HS-27A (cell line): ENCODE results near the gene OPCML.

ENCODE experiments used
- DNase-seq: peaks from one replicate; pipeline ENCODE4 v3.0.0-alpha.2; 2012; ENCODE audit warnings: low read depth, missing footprints

Gene OPCML

DNA sequence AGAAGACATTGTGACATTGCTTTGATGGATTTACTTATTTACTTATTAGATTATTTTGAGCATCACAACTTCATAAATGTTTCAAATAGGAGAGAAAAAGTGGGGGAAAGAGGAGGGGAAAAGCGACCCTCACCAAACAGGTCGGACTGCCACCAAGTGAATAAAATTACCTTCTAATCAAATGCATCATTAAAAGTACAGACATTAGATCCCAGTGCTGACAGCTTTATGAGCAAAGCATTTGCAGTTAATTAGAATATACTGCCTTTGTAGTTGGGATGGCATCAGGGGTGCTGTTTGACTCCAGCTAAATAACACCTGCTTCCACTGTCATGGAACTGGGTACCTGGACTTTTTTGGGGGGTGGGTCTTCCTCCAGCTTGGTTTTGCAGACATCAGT is 299.6 kb downstream of the OPCML start:
- DNase-seq: no peak

DNA sequence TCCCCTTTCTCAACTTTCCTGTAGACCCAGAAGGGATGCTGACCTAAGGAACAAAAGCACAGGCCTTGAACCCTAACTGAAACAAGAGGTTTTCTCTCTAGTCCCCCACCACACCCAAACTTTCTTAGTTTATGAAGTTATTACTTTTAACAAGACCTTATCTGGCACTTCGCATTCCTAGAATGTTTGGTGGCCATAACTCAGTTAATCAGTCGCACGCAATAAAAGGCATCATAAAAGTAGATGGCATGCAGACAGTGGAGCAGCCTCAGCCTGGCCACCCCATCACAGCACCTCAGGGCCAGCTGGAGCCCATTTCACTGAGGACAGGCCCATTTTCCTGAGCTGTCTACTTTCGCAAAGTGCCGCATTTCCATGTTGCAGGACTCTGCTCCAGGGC is 301.9 kb downstream of the OPCML start:
- no peak for DNase-seq

DNA sequence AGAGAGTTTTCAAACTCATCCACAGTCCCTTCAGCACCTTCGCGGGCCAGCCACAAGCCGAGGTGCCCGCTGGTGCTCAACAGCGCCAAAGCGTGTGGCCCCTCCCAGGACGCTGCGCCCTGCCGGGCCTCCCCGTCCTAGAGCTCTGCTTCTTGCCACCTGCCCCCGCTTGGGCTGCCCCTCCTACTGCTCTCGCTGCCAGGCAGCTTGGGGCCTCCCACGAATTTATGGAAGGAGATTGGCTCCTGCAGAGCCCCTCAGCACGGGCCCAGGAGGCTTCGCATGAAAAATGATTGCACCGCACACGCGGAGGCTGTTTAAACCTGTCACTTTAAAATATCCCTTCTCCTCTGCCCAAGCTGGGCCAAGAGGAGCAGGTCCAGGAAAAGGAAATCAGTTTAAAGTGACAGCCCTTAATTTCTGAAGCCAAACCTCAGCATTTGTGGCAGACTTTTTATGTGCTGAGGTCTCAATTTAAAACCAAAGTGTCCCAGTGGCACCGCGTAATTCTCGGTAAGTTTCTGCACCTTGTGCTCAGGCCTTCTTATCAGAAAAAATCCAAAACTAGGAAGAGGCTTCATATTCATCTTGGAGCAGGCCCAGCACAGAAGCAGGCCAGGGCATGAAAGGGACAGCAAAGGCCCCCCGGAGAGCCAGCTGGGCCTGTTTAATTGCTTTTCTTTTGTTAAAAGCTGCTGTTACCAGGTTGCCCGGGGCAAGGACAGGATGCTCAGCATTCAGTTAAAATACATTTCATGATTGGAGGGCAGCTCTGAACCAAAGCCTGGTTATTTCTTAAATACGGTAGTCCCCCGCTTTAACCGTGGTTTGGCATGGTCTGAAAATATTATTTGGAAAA is 303.6 kb downstream of the OPCML start:
- no peak for DNase-seq

DNA sequence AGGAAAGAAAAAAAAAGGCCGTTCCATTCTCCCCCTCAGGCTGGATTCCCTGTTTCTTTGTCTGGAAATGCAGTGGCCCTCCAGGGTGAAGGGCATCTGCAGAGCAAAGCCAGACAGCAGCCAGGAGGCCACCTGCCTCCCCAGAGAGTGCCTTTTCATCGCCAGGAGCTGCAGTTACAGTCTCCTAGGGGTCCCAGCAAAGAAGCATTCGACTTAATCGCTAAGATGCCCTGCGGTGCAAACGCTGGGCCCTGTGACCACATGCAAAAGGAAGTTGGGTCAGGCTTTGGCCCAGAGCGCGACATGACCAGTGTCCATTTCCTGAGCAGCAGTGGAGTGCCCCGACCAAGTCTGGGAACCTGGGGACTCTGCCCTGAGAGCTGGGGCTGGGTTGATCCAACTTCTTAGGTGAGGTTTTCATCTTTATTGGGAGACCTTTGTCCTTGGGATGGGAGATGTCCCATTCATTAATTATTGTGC is 304.6 kb downstream of the OPCML start:
- no peak for DNase-seq

DNA sequence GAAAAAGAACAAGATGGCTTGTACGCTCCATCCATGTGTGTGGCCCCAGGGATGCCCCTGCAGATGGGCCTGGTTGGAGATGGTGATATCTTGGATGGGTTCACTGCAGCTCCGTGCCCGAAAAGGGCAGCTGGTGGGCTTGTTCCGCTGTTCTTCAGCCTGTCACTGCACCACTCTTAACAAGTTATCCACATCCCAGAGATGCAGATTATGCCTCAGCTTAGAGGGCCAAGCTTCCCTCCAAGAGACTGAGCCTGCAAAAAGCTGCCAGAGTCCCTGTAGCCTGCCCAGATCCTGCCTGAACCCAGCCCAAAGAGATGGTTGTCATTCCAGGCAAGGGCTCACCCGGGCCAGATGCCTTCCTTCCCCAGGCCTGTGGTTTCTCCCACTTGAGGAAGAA is 308.0 kb downstream of the OPCML start:
- DNase-seq: no peak

DNA sequence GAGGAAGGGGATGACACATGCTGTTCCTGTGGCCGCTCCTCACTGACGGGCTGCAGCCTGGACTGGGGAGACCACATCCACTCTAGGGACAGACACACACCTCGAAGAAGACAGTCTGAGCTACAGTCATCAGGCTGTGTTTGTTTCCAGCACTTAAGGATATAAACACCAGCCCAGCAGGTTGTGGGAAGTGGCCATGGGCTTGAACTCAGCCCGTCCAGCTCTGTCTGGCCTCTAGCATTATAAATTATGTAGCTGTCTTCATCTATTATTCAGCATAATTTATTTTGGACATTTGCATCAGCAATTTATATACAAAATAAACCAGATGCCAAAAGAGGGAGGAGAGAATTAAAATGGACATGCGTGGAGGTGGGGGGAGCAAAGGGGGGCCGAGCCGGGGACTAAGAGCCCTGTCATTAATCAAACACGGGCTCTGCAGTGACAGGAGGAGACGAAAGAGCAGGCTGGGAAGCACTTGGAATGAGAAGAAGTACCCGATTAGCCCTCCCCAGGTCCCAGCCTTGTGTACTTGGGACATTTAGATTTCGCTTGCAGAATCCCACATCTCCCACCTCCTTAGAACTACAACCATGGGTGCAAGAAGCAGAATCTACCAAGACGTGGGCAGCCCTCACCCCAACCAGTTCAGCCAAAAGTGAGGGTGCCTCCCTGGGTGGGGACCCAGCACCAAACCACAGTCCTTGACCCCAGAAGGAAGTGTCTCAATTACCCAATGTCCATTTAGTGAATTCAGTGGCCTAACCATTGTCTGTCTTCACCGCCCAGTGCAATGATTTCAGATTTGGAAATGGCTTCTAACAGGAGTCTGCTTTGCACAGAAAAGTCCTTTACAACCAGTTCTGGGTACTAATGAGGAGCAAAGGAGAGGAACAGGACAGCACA is 309.6 kb downstream of the OPCML start:
- DNase-seq: no peak

DNA sequence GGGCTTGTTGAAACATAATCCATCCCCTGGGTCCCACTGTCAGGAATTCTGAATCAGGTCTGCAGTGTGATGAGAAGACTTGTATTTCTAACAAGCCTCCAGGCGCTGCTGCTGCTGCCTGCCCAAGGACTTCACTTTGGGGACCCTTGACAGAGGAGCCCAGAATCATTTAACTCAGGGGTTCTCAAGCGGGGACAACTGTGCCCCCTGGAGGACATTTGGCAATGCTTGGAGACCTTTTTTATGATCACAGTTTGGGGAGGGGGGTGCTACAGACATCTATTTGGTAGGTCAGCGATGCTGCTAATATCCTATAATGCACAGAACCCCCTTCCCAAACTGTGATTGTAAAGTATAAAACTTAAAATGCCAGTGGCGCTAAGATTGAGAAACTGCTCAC is 312.8 kb downstream of the OPCML start:
- DNase-seq: no peak

DNA sequence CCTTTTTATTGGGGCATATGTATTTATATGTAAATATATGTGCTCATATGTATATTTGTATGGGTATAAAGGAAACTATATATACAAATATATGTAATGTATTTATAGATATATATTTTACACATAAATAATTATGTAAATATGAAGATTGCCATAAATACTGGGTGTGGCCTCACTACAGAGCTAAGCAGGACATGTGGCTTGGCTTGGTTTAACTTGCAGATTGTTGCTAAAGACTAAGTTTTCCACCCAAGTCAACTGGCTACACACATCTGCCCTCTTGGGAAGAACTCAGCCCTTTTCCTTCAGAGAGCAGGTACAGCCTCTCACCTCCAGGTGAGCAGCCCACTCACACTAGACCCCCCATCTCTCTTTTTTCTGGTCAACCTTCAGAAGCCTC is 315.5 kb downstream of the OPCML start:
- no peak for DNase-seq

DNA sequence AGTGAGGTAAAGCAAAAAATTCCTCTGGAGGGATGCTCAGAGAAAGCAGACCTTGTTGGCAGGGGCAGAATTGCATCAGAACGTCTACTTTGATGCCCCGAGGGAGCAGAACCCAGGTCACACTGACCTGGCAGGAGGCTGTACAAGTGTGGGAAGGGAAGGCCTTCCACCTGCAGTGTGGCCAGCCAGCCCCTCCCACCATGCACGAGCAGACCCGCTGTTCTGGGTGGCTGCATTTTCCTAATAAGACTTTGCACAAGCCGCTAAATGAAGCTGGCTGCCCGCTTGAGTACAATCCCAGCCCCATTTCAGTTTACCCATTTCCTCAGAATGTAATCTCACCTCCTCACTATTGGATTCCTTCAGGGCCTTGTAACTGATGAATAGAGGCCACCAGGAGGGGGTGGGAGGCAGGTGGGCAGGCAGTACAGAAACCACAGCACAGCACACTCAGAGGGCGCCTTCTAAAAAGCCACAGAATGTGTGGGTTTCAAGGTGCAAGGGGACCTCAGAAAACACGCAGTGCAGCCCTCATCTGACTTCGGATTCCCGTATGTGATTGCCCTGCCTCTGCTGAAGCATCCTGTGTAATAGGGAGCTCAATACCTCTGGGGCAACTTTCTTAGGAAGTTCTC is 316.6 kb downstream of the OPCML start:
- no peak for DNase-seq

DNA sequence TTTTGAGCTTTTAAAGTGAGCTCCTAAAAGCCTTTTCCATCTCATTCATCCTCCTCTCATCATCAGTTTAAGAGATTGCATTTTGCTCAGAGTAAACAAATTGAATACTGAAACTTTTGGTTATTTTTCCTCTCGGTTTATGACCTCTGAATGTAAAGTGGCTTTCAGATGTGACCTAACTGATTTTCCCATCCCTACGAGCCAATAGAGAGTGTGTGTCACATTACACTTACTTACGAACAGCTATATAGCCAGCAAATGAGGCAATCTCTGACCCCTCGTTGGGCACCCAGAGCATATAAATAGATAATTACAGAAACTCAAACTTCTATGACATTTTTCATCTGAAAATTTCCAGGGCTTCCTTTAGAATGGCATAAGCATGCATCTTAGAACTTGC is 317.7 kb downstream of the OPCML start:
- no peak for DNase-seq

DNA sequence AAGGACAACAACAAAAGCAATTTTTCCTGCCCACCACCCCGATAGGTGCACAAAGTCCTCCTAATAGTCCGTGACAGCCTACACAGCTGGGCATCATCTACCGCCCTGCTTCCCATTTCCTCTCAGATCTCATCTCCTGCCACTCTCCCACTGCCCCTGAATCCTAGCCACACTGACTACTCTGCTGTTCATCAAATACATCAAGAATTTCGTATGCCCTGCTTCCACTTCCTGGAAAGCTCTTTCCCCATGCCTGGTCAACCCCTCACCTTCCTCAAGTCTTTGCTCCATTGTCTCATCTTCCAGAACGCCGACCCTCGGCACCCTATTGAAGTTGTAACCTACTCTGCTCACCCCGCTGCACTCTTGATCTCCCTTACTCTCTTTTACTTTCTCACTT is 320.1 kb downstream of the OPCML start:
- no peak for DNase-seq

DNA sequence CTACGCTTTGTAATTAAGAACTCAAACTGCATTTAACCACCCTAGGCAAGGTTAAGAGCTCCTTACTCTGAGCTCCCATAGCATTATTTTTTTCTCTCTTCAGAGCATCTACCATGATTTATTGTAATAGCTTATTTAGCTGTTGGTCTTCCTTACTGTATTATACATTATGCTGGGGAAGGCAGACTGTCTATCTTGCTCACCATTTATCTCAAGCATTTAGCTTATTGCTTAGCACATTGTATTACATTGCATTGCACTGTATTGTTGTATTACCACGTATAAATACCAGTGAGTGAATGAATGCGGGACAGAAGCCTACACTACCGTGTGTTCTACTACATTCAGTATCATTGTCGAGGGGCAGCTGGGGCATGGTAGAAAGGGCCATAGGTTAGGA is 324.3 kb downstream of the OPCML start:
- no peak for DNase-seq

DNA sequence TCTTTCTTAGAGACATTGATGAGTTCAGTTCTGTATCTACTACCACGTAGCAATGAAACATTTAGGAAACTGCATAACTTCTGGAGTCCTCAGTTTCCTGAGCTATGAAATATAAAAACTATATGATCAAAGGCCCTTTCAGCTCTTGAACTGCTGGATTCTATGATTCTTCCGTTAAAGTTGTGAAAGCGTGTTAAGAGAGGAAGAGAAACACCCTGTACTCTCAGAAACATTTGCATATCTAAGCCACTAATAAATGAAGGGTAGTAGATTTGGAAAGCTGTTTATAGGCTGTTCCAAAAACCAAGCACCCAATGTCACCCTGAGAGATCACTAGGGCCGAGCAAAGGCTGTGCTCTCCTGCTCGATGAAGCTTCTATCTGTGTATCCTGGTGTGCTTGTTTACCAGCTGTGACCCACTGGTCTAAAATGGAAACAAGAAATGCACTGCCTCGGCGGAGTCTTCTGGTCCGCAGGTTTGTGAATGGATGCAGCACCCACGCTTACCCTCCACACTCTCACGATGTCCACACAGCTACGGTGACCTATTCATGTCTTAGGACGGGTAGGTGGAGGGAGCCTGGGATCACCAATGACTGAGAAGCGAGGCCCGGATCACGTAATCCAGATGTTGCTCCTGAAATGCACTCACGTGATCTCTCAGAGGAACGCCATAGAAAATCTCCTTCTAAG is 325.8 kb downstream of the OPCML start:
- no peak for DNase-seq

DNA sequence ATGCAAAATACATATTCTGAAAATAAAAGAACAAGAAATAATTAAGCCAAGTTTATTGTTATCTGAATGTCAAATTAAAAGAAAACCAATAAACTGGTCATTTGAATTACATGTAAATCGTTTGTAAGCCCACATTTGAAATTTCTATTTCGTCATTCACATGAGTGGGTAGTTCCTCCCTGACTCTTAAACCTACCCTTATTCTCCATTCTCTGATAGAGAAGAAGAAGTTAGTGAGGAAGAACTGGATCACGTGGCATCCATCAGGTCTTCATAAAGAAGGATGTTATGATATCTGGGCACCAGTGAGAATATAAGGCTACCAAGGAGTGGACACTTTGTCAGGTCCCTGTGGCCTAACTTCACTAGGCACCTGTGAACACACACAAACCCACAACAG is 328.1 kb downstream of the OPCML start:
- no peak for DNase-seq

DNA sequence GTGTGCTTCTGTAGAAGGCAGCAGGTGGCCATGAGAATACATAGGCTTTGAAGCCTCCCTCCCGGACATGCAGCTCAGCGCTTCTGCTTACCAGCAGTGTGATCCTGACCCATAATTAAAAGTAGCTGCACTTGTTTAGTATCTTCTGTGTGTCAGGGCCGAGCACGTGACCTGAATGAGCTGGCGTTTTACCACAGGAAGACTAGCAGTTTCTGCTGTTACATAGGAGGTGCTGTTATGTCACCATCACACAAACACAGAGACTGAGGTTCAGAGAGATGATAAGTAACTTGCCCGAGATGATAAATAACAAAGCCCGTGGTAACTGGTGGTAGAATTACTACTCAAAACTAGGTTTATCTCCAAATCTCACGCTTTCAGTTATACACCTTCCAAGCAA is 329.5 kb downstream of the OPCML start:
- DNase-seq: no peak

DNA sequence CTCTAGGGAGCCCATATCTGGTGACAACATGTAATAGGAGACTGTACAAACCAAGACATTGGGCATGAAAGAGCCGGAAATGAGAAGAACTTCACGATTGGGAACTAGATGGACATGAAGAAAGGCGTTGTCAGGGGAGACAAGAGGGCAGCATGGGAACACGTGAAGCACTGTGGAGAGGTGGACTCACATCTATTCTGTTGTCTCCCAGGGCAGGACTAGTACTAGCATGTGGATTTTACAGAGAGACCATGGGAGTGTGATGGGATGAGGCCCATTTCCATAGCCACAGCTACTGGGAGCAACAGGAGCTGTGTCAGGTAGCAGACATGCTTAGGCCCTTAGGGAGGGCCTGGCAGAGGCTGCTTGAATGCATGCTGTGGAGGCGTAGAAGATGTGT is 333.9 kb downstream of the OPCML start:
- DNase-seq: no peak

DNA sequence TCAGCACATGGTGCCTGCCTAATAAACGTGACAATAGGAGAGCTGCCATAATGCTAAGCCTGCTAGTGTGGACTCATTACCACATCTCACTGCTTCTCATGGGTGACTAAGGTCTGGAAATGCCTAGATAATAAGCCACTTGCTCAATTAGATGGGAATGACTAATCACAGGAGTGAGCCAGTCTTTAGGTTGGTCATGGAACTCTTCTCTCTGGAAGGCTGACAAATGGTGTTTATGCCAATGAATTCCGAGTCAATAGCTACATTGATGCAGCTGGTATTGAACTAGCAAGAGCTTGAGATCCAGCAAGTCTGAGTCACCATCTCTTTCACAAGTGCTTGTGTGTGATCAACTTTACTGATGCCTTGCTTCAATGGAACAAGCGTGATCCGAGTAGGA is 334.9 kb downstream of the OPCML start:
- no peak for DNase-seq

DNA sequence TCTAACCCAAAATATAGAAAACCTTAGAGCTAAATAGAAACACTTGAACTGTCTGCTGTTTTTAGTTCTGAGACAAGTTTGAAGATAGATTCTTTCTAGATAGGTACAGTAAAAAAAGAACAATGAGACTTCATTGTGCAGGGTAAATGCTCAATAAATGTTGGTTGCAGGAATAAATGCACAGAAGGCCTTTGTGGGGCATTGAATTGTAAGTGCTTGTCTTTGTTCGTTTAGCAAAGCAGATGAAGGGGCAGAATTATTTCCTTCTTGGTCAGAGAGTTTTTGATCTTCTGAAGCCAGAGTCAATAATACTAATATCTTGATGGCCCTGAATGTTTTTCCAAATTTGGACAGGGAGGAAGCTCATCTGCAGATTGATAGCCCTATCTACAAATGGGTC is 340.4 kb downstream of the OPCML start:
- no peak for DNase-seq

DNA sequence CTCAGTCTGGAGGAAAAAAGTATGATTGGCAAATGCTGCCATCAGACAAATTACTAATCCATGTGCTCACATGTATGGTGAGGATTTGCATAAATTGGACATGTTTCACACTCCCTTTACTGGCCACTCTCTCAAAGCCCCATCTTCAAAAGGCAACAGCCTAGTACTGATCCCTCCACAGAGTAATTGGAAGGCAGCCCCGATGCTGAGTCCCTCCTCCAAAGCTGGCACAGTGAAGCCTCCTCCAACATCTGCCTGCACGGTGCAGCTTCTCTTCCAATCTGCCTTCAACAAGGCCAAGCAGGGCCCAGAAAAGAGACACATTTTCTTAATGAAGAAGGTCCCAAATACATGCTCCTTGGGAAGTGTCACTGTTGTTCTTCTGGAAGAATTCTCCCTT is 350.6 kb downstream of the OPCML start:
- no peak for DNase-seq

DNA sequence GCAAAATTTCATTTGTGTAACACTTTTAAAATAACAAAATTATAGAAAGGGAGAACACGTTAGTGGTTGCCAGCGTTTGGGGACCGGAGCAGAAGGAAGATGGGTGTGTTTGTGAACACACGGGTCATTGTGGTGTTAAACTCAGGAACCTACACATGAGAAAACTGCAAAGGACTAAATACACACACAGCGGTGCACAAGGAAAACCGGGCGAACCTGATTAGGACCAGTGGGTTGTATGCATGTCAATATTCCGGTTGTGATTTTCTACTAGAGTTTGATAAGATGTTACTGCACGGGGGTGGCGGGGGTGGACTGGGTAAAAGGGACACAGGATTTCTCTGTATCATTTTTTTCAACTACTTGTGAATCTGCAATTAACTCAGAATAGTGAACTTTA is 351.2 kb downstream of the OPCML start:
- DNase-seq: no peak

DNA sequence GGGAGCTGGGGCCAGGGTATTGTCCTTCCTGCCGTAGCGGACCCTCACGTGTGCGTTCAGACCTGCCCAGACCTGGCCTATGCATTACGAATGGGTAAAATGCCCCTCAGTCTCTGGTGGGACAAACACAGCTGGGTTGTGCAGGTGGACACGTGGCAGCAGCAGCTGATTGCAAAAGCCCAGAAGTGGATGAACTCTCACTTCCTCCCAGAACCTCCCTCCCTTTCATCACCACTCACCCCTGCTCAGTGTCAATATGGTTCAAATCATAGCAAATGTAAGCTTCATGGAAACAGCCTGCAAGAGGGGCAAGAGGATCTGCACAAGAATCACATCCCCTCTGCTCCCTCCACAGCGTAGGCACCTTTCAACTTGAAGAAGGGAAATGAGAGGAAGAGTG is 352.1 kb downstream of the OPCML start:
- no peak for DNase-seq

DNA sequence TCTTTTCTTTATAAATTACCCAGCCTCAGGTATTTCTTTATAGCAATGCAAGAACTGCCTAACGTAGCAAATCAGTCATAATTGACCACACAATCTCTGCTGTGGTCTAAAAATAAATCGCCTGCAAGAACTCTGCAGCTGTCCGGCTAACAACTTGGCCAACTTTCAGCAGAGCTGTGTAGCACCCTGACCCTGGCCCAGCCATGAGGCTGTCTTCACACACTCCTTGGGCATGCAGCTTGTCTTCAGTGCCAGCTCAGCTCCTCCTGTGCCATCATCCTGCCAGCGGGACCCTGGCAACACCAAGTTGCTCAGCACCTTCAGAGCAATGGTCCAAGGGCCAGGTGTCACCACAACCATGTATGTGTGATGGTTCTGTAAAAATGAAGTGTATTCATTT is 355.6 kb downstream of the OPCML start:
- no peak for DNase-seq
